Measurements from ENCODE around the gene FBXO24.
A peak's percentile ranks its signal among the peaks of the same experiment; 100 is the strongest.

Gene FBXO24

DNA sequence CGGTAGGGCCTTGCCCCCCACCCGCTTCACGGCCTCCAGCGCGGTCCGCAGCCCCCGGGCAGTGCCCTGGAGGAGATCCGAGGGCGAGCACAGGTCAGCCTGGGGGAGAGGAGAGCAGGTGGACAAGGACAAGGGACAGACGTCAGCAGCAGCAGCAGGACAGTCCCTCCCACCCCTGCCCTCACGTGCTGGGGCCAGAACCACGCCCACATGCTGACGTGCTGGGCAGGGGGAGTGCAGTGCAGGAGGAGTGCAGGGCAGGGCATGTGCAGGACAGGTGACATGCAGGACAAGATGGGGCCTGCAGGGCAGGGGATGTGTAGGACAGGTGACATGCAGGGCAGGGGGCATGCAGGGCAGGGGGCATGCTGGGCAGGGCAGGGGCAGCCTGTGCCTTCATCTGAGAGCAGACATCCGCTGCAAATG lies 10.9 kb upstream of the FBXO24 start:
- DNase-seq: no peak

DNA sequence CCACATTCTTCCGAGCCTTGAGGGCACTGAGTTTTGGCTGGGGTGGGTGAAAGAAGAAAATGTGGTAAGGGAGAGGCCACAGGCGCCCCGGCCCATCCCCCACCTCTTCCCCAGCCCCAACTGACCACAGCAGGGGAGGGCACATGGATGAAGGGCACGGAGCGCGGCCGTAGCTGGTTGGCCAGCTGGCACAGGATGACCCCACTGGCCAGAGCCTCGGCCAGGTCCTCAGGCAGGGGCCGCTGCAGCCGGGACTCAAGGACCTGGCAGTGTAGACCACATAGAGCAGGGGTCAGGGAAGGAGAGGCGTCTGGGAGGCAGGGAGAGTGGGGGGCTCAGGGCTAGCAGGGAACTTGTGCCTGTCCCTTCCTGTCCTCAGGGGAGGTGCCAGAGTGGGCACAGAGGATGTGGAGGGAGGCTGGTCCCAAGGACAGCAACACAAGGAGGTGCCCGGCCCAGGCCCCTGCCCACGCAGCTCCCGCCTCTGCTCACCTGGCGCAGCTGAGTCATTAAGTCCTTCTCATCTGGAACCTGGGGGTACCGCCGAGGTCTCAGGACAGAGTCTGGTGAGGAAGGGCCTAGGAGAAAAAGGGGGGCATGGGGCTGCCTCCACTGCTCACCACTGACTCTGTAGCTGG lies 10.3 kb upstream of the FBXO24 start:
- no peak for DNase-seq

DNA sequence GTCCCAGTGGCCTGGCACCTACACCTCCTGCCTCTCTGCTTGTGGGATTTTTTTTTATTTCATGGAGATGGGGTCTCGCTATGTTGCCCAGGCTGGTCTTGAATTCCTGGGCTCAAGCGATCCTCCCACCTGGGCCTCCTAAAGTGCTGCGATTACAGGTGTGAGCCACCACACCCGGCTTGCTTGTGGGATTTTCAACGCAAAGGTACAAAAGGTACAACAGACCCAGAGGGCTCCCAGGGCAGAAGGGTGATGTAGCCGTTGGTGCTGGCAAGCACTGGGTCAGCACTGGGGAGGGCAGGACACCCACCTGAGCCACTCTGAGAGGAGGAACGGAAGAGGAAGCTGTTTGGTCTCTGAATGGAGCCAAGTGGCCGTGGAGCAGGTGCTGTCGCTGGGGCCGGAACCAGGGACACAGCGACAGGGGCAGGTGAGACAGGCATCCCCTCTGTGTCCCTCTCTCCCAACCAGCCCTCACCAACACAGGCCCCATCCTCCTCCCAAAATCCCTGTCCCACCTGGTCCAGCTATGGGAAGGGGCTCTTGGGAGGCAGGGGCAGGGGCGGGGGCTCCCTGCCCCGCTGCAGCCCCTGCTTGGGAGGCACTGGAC lies 9.6 kb upstream of the FBXO24 start:
- DNase-seq: no peak

DNA sequence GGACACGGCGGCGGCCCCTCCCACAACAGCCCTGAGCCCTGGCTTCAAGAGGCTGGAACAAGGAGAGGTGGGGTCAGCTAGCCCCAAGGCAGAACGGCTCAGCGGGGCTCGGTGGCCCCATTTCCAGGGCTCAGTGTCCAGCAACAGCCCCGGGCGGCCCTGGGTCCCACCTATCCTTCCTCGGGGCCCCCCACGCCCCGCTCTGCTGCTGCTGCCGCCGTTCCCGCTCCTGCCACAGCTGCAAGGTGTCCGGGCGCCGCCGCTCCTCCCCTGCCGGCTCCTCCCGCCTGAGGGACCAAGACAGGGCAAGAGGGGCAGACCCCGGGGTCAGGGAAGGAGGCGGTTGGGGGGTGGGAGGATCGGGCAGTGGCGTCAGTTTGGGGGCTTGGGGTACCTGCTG lies 9.0 kb upstream of the FBXO24 start:
- DNase-seq: no peak

DNA sequence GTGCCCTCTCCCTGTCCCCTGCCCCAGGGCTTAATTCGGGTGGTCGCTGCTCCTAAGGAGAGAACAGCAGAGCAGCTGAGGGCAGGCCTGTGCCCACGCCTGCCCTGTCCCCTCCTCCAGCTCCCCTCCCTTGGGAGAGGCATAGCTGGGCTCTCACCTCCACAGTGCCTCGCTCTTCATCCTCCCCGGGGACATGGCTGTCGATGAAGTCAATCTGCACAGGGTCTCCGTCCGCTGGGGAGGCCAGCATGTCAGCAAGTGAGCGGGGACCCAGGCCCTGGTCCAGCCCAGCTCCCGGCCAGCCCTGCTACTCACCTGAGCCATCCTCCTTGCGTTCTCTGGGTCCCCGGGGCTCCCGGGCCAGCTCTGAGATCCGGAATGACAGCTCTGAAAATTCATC lies 8.6 kb upstream of the FBXO24 start:
- no peak for DNase-seq

DNA sequence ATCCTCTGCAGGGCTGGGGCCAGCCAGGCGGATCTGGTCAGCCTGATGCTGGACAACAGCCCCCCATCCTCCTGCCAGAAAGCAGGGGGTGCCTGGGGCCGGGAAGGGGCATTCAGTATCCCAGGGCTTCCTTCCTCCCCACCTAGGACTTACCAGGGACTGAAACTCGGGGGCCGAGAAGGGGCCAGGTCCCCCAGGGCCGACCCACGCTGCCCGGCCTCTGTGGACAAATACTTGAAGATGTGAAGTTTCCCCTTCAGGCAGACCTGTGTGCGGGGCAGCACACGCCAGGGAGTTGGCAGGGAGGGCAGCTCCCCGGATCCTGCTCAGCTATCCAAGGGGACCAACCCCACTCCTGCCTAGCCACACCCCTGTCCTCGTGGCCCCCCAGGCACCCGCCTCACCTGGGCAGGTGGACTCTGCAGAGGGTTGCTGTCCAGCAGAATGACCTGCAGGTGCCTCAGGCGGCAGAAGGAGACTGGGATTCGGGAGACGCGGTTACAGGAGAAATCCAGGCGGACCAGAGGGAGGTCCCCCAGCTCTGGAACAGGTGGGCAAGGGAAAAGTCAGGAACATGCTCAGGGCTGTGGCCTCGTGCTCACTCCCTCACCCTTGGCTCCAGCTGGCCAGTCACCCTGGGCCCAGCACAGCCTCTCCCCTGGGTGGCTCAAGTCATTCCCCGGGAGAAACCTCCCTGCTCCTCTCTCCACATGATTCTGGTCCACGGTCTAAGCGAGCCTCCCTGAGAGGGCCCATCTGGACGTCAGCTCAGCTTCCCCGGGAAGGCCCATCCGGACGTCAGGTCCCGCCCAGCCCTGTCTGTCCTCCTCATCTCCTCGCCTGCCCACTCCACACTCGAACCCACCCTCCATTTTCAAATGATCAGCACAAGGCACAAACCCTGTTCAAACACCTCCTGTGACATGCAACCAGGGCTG lies 7.6 kb upstream of the FBXO24 start:
- no peak for DNase-seq

DNA sequence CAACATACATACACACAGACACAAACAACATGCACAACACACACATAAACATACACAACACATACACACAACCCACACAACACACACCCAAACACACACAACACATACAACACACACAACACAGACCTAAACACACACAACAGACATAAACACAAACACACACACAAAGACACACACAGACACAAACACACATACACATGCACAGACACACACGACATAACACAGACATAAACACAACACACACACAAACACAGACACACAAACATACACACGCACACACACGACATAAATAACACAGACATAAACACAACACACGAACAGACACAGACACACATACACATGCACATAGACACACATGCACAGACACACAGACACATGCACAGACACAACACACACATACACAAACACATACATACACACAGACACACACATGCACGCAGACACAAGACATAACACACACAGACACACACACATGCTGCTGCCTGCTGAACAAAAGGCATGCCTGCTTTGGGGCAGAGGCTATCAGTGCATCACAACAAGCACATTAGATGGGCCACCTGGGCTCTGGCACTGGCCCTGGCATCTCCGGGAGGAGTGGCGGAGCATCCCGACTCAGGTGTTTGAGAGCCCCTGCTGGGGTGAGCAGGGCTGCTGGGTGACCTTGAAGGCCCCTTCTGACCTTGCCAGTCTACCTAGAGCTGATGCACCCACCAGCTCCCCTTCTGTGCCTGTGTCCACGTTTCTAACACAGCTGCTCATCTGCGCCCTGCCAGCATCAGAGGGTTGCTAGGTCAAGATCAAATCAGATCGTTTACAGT lies 5.5 kb upstream of the FBXO24 start:
- DNase-seq: no peak

DNA sequence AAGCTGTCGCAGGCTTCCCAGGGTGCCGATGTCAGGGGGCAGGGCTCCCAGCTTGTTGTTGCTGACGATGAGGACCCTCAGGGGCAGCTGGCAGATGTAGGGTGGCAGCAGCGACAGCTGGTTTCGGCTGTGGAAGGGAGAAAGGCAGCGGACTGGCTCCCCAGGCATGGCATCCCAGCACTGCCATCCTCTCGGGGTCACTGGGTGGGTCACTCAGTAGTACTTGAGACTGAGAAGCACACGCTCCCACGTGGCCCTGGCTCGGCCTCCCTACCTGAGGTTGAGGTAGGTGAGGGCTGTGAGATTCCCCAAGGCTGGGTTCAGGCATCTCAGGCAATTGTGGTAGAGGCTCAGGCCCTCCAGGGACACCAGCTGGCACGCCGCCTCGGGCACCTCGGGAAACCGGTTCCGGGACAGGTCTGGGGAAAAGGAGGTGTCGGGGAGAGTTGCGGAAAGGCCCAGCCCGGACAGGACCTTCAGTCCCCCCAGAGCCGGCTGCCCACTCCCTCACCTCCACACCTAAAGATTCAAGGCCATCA lies 4.0 kb upstream of the FBXO24 start:
- DNase-seq: no peak

DNA sequence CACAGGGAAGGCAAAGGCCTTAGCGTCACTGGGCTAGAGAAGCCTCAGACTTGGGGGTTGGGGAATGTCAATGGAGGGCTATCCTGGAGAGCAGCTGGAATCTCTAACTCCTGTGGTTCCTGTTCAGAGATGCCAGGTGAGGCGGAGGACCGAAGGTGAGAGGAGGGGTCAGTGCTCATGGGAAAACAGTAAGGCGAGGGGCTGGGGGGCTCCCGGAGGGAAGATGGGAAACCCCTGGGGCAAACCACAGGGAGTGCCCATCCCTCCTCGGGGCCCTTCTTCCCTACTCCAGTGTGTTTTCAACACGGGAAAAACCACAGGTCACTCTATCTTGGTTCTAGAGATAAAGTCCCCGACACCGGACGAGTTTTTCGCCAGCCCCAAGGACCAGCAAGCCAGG lies 3.5 kb upstream of the FBXO24 start:
- no peak for DNase-seq

DNA sequence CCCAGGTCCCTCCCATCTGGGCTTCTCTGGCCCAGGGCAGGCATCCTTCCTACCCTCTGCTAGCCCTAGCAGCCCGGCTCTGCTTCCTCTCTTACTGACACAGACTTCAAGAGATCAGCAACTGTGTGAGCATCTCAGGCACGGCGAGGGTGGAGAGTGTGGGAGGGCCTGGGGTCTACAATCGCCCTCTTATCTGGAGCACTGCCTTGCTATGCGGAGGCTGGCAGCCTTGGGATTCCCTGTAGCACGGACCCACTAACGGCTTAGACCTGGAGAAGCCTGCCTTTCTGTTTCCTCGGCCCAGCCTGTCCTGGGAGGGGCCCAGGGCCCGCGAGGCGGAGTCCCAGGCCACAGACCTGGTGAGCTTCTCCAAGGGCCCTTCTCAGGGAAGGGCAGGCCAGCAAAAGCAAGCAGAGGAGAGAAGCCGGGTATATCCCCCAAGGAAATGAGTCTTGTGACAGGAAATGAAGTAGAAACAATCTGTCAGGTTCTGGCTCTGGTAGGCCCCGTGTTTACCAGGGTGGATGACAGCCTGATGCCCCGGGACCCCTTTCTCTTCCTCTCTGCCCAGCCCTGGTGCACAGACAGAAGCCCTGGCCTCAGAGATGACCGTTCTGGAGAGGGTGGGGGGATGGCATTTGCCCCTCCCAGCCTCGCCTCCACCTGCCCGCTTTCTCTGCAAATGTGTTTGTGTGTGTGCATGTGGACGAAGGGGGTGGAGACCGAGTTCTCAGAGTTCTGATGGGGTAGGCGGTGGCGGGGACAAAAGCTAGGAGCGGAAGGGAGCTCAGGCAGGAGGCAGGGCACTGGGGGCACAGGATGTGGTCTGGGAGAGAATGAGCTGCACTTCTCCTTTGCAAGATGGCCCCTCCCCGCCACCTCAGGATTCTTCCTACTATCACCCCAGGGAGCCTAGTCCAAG lies 2.7 kb upstream of the FBXO24 start:
- no peak for DNase-seq

DNA sequence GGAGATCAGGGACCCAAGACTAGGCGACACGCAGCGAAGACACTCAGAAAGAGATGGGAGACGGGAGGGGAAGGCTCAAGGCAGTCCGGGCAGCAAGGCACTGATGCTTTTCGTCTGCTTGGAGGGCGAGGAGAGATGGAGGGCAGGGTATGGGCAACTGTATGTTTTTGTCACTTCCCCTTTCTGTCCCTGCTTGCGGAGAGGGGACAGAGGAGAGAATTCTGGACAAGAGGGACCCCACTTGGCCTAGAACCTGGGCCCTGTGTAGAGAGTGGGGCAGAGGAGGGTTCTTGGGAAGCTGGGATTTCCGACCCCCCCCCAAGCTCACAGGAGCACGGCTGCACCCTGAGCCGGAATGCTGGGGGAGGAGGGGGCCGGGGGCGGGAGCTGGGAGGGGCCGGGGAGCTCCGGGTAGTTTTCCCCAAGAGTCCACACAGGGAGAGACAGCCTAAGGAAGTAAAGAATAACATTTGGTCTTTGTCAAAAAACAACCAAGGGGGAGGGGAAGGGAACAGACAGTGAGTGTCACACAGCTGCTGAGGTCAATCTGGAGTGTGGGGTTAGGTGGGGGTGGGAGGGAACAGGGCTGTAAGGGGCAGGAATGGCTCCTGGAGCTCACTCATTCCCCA lies 2.0 kb upstream of the FBXO24 start:
- no peak for DNase-seq

DNA sequence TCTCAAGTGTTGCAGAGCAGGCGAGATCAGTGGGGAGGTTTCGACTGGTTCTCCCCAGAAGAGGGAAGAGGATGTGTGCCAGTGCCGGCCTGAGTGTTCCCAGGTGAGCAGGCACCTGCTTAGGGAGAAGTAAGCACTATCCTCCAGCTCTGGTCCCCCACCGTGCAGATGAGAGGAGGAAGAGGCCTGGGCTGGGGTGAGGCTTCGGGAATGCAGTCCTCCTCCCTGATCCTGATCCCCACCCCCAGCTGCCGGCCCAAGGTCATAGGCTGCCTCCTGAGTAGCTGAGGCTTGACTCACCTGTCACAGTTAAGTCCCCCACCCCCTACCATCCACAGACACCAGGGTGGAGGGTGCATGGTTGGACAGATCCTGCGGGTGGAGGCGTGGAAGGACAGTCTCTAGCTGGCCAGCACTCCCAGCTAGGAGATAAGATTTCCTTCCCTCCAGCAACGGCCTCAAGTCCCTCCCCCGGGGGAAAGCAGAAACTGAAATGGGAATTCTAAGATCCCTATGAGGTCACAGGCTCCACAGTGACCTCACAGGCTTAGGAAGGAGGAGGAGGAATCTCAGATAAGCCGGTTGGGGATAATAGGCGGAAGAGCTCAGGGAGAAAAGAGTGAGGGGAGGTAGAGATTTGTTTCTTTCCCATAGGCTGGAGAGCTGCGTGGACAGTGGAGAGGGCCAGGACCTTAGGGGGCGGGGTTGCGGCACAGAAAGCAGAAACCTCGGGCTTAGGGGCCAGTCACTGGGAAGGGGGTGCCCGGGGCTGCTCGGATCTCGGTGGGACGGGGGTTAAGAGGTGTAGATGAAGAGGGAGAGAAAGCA lies 1.2 kb upstream of the FBXO24 start:
- DNase-seq: peak in 1 of 2 experiments; percentile 20

DNA sequence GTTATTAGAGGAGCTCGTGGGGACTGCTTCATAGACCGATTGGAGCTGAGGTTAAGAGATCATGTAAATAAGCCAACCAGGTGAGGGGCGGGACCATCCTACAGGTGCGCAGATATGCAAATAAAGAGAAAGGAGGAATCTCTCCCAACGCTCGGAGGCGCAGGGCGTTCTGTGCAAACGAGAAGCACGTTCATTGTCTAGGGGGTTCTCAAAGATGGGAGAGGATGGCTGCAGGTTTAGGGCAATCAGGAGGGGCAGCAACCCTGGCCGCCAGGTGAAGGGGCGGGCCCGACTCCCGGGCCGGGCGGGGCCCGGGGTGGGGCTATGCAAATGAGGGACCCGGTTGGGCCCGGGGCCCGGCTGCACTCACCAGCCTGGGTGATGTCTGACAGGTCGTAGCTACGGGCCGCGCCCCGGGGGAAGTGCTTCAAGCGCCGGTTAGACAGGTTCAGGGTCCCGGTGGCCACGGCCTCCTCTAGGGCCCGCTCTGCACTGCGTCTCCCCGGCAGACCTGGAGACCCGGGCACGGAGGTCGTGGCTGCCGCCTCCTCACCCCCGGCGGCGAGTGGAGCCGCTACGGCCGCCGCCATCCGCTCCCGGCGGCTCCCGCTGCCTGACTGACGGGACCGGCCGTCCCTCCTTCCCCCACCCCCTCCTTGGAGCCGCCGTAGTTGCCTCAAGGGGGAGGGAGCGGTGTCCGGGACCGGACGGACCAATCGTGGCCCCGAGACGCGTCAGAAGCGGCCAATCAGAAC lies 440 bp upstream of the FBXO24 start, which contains the start of gene LRCH4:
Gene LRCH4, minus strand, starts transcription at position 619 of the 755 bp plus-strand sequence. Its CDS starts 29 bp downstream, at position 590.
- DNase-seq: peak; percentile 65 to 66

DNA sequence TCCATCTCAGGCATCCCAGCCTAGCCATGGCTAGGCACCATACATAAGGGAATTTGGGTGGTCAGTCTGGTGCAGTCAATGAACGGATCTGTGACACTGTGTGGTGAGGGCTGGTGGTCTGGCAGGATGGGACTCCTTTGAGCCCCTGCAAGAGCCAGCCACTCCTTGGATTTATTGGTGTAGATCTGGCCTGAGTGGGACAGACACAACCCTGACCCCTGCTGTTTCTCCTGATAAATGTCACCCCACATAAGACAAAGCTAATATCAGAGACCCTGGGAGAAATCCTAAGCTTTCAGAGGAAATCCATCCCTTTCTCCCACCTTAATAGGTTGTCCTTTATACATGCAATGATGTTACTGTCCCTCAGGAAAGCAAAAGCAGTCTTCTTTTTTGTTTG lies 2.3 kb downstream of the FBXO24 start:
- no peak for DNase-seq

DNA sequence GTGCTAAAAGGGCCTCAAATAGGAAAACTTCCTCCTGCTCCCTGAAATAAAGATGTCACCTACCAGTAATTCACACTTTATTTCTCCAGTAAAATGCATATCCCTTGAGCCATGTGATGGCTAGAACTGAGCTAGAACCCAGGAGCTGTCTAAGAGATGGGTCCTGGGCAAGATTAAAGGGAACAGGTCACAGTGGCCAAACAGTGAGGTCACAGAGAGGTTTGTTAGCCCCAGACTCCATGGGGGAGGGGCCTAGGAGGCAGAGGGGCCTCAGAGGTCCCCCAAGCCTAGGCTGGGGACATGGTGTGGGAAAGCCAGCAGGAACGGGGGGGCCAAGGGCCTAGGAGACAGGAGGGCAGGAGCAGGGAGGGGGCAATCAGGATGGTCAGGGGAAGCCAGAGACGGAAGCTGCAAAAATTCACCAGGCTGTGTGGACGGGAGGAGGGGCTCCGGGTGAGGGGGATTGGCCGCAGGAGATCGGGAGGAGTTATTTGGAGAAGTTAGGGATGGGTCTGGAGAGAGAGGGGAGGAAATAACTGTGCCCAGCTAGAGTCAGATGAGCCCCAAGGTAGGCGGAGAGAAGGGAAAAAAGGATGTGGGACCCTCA lies 3.3 kb downstream of the FBXO24 start:
- no peak for DNase-seq

DNA sequence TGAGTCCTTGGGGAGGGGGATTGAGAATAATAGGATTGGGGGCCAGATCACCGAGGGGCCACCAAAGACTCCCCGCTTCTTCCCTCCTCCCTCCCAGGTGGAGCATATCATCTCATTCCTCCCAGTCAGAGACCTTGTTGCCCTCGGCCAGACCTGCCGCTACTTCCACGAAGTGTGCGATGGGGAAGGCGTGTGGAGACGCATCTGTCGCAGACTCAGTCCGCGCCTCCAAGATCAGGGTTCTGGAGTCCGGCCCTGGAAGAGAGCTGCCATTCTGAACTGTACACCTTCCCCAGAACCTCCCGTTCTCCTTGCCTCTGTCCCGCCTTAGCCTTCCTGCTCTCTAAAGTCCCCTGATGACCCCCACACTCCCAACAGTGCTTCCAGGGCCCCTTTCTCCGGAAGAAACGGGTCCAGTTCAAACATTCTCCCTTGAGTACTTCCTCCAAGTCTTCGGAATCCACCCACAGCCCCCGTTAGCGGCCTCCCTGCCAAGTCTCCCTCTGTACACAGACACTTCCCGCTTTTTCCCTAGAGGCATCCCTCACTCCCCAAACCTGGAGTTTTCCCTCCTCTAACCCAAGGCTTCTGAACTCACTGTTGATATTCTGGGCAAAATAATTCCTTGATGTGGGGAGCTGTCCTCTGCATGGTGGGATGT lies 4.1 kb downstream of the FBXO24 start:
- no peak for DNase-seq

DNA sequence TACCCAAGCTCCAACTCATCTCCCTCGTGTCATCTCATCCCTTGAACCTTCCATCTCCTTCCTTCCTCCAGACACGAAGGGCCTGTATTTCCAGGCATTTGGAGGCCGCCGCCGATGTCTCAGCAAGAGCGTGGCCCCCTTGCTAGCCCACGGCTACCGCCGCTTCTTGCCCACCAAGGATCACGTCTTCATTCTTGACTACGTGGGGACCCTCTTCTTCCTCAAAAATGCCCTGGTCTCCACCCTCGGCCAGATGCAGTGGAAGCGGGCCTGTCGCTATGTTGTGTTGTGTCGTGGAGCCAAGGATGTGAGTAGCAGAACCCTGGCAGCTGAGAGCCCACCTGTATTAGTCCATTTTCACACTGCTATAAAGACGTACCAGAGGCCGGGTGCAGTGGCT lies 5.5 kb downstream of the FBXO24 start:
- no peak for DNase-seq

DNA sequence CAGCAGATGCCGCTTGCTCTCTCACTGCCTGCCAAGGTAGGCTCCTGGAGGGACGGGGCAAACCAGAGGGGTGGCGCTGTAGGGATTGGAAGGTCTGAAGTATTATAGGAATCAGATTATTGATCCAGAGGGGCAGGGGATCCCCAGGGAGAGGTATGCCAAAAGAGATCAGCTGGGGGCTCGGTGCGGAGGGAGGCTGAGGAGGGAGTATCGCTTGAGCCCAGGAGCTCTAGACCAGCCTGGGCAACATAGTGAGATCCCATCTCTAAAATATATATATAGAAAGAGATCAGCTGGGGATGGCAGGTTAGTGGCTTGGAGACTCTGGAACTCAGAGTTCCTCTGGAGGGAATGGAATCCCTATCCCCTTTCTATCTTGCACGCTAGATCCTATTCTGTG lies 9.1 kb downstream of the FBXO24 start:
- DNase-seq: no peak
